Adipose tissue (tissue), 3 donors: ENCODE measurements around the gene TAS1R1. TPM values are rescaled to one million over a fixed set of nuclear protein-coding genes. Genes with fewer than 3 reads are reported as not detected.

Experiments used
- H3K27ac ChIP-seq: one replicate; pipeline ENCODE4 v1.5.1; 2013; ENCODE audit warnings: low read depth, low read length
- WGBS, 3 donors: extraction: QIAGEN DNeasy Blood & Tissue Kit; methylation state at CpG; one replicate each; pipeline ENCODE4 v1.1.7; 2013; 5-methylcytosine and 5-hydroxymethylcytosine counted together
- polyA plus RNA-seq, 3 donors: library from polyadenylated mRNA; stranded (reverse); fragments of 200-250 nt; gene quantifications; one replicate each; pipeline ENCODE4 v1.2.3, GENCODE V29; 2013
- donor health status: healthy with polysubstance abuse.
- donor health status: Bipolar disorder and iron deficiency.
- donor health status: healthy.

The TAS1R1 gene
- polyA plus RNA-seq, 3 donors, result 0.12 TPM; not detected in 2

GRCh38 chr1:6584126-6585080, 29.3 kb downstream of the TAS1R1 start:
- H3K27ac ChIP-seq, result no peak overlapping the region
- WGBS, 3 donors, result 72 to 74% (median 73%) methylated on average over 21 of the region's 21 CpGs

GRCh38 chr1:6585081-6585722, 30.1 kb downstream of the TAS1R1 start:
- no peak overlapping the region for H3K27ac ChIP-seq

GRCh38 chr1:6585841-6586240, 30.7 kb downstream of the TAS1R1 start:
- 86 to 94% (median 91%) methylated on average over 7 of the region's 7 CpGs for WGBS, 3 donors
- H3K27ac ChIP-seq, result no peak overlapping the region

More at GRCh38 chr1:6585081-6585722, 30.1 kb downstream of the TAS1R1 start:
- 80 to 84% (median 84%) methylated on average over 12 of the region's 12 CpGs for WGBS, 3 donors

- 72 to 93% (median 90%) methylated on average over 11 of the region's 11 CpGs for WGBS, 3 donors
- H3K27ac ChIP-seq, result no peak overlapping the region
These were observed 31.3 kb downstream of the TAS1R1 start for GRCh38 chr1:6586404-6586816.

GRCh38 chr1:6587261-6588005, 32.3 kb downstream of the TAS1R1 start:
- H3K27ac ChIP-seq, result no peak overlapping the region
- whole genome bisulfite sequencing, 3 donors, result 35 to 62% (median 62%) methylated on average over 13 of the region's 13 CpGs

- H3K27ac ChIP-seq, result no peak overlapping the region
- 67 to 87% (median 85%) methylated on average over 25 of the region's 25 CpGs for WGBS, 3 donors
These were observed 33.2 kb downstream of the TAS1R1 start for GRCh38 chr1:6588128-6588892.

GRCh38 chr1:6588893-6589520, 33.9 kb downstream of the TAS1R1 start:
- H3K27ac ChIP-seq, result no peak overlapping the region
- WGBS, 3 donors, result 74 to 85% (median 78%) methylated on average over 24 of the region's 24 CpGs

- H3K27ac ChIP-seq, result no peak overlapping the region
- WGBS, 3 donors, result 83 to 92% (median 88%) methylated on average over 7 of the region's 7 CpGs
These were observed 34.9 kb downstream of the TAS1R1 start for GRCh38 chr1:6590046-6590445.

GRCh38 chr1:6591222-6591621, 36.1 kb downstream of the TAS1R1 start:
- 45 to 78% (median 48%) methylated on average over 13 of the region's 13 CpGs for WGBS, 3 donors
- no peak overlapping the region for H3K27ac ChIP-seq

- no peak overlapping the region for H3K27ac ChIP-seq
- 74 to 89% (median 80%) methylated on average over 6 of the region's 6 CpGs for WGBS, 3 donors
These were observed 36.5 kb downstream of the TAS1R1 start for GRCh38 chr1:6591644-6592043.

GRCh38 chr1:6592441-6592840, 37.3 kb downstream of the TAS1R1 start:
- no peak overlapping the region for H3K27ac ChIP-seq
- 31 to 53% (median 35%) methylated on average over 5 of the region's 5 CpGs for WGBS, 3 donors

- no peak overlapping the region for H3K27ac ChIP-seq
- whole genome bisulfite sequencing, 3 donors, result 91 to 94% (median 92%) methylated on average over 38 of the region's 38 CpGs
These were observed 37.9 kb downstream of the TAS1R1 start for GRCh38 chr1:6592865-6593593.

- H3K27ac ChIP-seq, result no peak overlapping the region
- 93 to 96% (median 94%) methylated on average over 14 to 15 of the region's 15 CpGs for WGBS, 3 donors
These were observed 38.7 kb downstream of the TAS1R1 start for GRCh38 chr1:6593810-6594209.

GRCh38 chr1:6594977-6595740, 40.1 kb downstream of the TAS1R1 start:
- WGBS, 3 donors, result 81 to 91% (median 90%) methylated on average over 11 of the region's 11 CpGs

GRCh38 chr1:6596351-6596750, 41.2 kb downstream of the TAS1R1 start:
- no peak overlapping the region for H3K27ac ChIP-seq
- 56 to 74% (median 65%) methylated on average over 7 of the region's 7 CpGs for WGBS, 3 donors

More at GRCh38 chr1:6594977-6595740, 40.1 kb downstream of the TAS1R1 start:
- H3K27ac ChIP-seq, result no peak overlapping the region
